ENCODE measurements around the gene SLC8A2. TPM values are rescaled to one million over a fixed set of nuclear protein-coding genes. Genes with fewer than 3 reads are reported as not detected.
"Not testable (repeated sequence)": the region's sequence is repeated elsewhere in the genome, so short reads cannot be mapped to it uniquely, and the experiment has no call there.

SLC8A2 gene
- total and polyA plus RNA-seq, 3 experiments from 2014 or later = not detected

GRCh38 chr19:47416643-47416985, 55.1 kb downstream of the SLC8A2 start:
- H3K4me1 Mint-ChIP-seq = peaks cover 16 to 34% (median 26%) of the 10 kb centered on the region in 3 donors
- Histone ChIP-seq H3K27ac (ENCODE audit: low read depth, low read length) (no peak overlapping the region), H3K9me3 (ENCODE audit: low read length) (no peaks in the 10 kb centered on the region), H3K4me1 (ENCODE audit: insufficient read depth, low read length) (peaks cover 28% of the 10 kb centered on the region), H3K36me3 (ENCODE audit: insufficient read depth, low read length) (no peaks in the 10 kb centered on the region), H3K4me3 (ENCODE audit: low read length) (no peak overlapping the region), H3K27me3 (ENCODE audit: insufficient read depth, low read length, poor library complexity, severe bottlenecking) (peaks cover 50% of the 10 kb centered on the region)
- H3K27me3 Mint-ChIP-seq = peaks cover 36 to 66% of the 10 kb centered on the region in 2 donors
- H3K9me3 Mint-ChIP-seq = peaks cover 0 to 2% (median 0%) of the 10 kb centered on the region in 5 donors
- POLR2A ChIA-PET = no interaction called here
- no peak for DNase-seq
- H3K4me3 Mint-ChIP-seq = peak overlapping the region in 2 of 7 donors; percentile 13 to 51
- peak overlapping the region in 1 of 8 donors; percentile 64 for H3K27ac Mint-ChIP-seq
- CTCF ChIA-PET = interaction anchor here (1.7 kb wide), 1 partner anchor 25 kb away, joined by 3 read pairs; no protein-coding TSS in a partner anchor
- peaks cover 0 to 2% (median 0%) of the 10 kb centered on the region in 3 donors for H3K36me3 Mint-ChIP-seq

- peaks cover 0 to 2% (median 0%) of the 10 kb centered on the region in 3 donors for H3K36me3 Mint-ChIP-seq
- peaks cover 28% of the 10 kb centered on the region for H3K4me1 ChIP-seq (ENCODE audit: insufficient read depth, low read length)
- H3K27ac ChIP-seq (ENCODE audit: low read depth, low read length) = no peak overlapping the region
- no peaks in the 10 kb centered on the region for H3K36me3 ChIP-seq (ENCODE audit: insufficient read depth, low read length)
- H3K9me3 ChIP-seq (ENCODE audit: low read length) = no peaks in the 10 kb centered on the region
- peaks cover 13 to 33% (median 22%) of the 10 kb centered on the region in 3 donors for H3K4me1 Mint-ChIP-seq
- CTCF ChIA-PET = interaction anchor here (1.7 kb wide), 1 partner anchor 24 kb away, joined by 3 read pairs; no protein-coding TSS in a partner anchor
- H3K27me3 ChIP-seq (ENCODE audit: insufficient read depth, low read length, poor library complexity, severe bottlenecking) = peaks cover 45% of the 10 kb centered on the region
- no peak for DNase-seq
- no peak overlapping the region for H3K4me3 ChIP-seq (ENCODE audit: low read length)
- peaks cover 0 to 2% (median 0%) of the 10 kb centered on the region in 5 donors for H3K9me3 Mint-ChIP-seq
- POLR2A ChIA-PET = no interaction called here
- H3K27ac Mint-ChIP-seq = no peak overlapping the region
- H3K27me3 Mint-ChIP-seq = peaks cover 32 to 61% of the 10 kb centered on the region in 2 donors
- no peak overlapping the region for H3K4me3 Mint-ChIP-seq
Measured at GRCh38 chr19:47415953-47416642, 55.6 kb downstream of the SLC8A2 start.

- Histone ChIP-seq H3K4me1 (ENCODE audit: insufficient read depth, low read length) (peaks cover 19% of the 10 kb centered on the region), H3K9me3 (ENCODE audit: low read length) (no peaks in the 10 kb centered on the region), H3K4me3 (ENCODE audit: low read length) (no peak overlapping the region), H3K36me3 (ENCODE audit: insufficient read depth, low read length) (no peaks in the 10 kb centered on the region), H3K27me3 (ENCODE audit: insufficient read depth, low read length, poor library complexity, severe bottlenecking) (peaks cover 29% of the 10 kb centered on the region), H3K27ac (ENCODE audit: low read depth, low read length) (no peak overlapping the region)
- no peak for DNase-seq
- Mint-ChIP-seq H3K36me3 (peaks cover 0 to 2% (median 0%) of the 10 kb centered on the region in 3 donors), H3K27ac (no peak overlapping the region), H3K4me3 (no peak overlapping the region), H3K27me3 (peaks cover 26 to 48% of the 10 kb centered on the region in 2 donors), H3K9me3 (no peaks in the 10 kb centered on the region), H3K4me1 (peaks cover 11 to 18% (median 14%) of the 10 kb centered on the region in 3 donors)
- ChIA-PET POLR2A (no interaction called here), CTCF (no interaction called here)
Measured at GRCh38 chr19:47414469-47414868, 57.2 kb downstream of the SLC8A2 start.

GRCh38 chr19:47413941-47414340, 57.8 kb downstream of the SLC8A2 start:
- Mint-ChIP-seq H3K27me3 (peaks cover 28 to 53% of the 10 kb centered on the region in 2 donors), H3K4me3 (no peak overlapping the region), H3K9me3 (no peaks in the 10 kb centered on the region), H3K27ac (no peak overlapping the region), H3K4me1 (peaks cover 11 to 18% (median 14%) of the 10 kb centered on the region in 3 donors), H3K36me3 (peaks cover 0 to 2% (median 0%) of the 10 kb centered on the region in 3 donors)
- ChIA-PET POLR2A (no interaction called here), CTCF (no interaction called here)
- H3K9me3 ChIP-seq (ENCODE audit: low read length) = no peaks in the 10 kb centered on the region
- peaks cover 17% of the 10 kb centered on the region for H3K4me1 ChIP-seq (ENCODE audit: insufficient read depth, low read length)
- H3K27me3 ChIP-seq (ENCODE audit: insufficient read depth, low read length, poor library complexity, severe bottlenecking) = peaks cover 27% of the 10 kb centered on the region
- no peak for DNase-seq
- H3K27ac ChIP-seq (ENCODE audit: low read depth, low read length) = no peak overlapping the region
- H3K4me3 ChIP-seq (ENCODE audit: low read length) = no peak overlapping the region
- H3K36me3 ChIP-seq (ENCODE audit: insufficient read depth, low read length) = no peaks in the 10 kb centered on the region

GRCh38 chr19:47411696-47412095, 60.0 kb downstream of the SLC8A2 start:
- H3K9me3 Mint-ChIP-seq; H3K4me1 Mint-ChIP-seq; H3K27ac ChIP-seq (ENCODE audit: low read depth, low read length); H3K27ac Mint-ChIP-seq; CTCF ChIA-PET; H3K4me3 Mint-ChIP-seq; H3K9me3 ChIP-seq (ENCODE audit: low read length); H3K36me3 ChIP-seq (ENCODE audit: insufficient read depth, low read length); H3K4me1 ChIP-seq (ENCODE audit: insufficient read depth, low read length); H3K4me3 ChIP-seq (ENCODE audit: low read length); DNase-seq; H3K36me3 Mint-ChIP-seq: not testable (repeated sequence)
- POLR2A ChIA-PET = interaction anchor here (0.5 kb wide), 1 partner anchor 219 kb away, joined by 3 read pairs; no protein-coding TSS in a partner anchor
- peaks cover 17% of the 10 kb centered on the region for H3K27me3 ChIP-seq (ENCODE audit: insufficient read depth, low read length, poor library complexity, severe bottlenecking)
- peaks cover 23 to 48% of the 10 kb centered on the region in 2 donors for H3K27me3 Mint-ChIP-seq

GRCh38 chr19:47411101-47411500, 60.6 kb downstream of the SLC8A2 start:
- Mint-ChIP-seq H3K27me3 (peaks cover 29 to 48% of the 10 kb centered on the region in 2 donors), H3K4me1 (peaks cover 0 to 5% (median 0%) of the 10 kb centered on the region in 3 donors), H3K4me3 (no peak overlapping the region), H3K9me3 (no peaks in the 10 kb centered on the region), H3K36me3 (peaks cover 0 to 2% (median 0%) of the 10 kb centered on the region in 3 donors), H3K27ac (no peak overlapping the region)
- peaks cover 15% of the 10 kb centered on the region for H3K27me3 ChIP-seq (ENCODE audit: insufficient read depth, low read length, poor library complexity, severe bottlenecking)
- no peak overlapping the region for H3K4me3 ChIP-seq (ENCODE audit: low read length)
- no peak for DNase-seq
- H3K27ac ChIP-seq (ENCODE audit: low read depth, low read length) = no peak overlapping the region
- ChIA-PET CTCF (no interaction called here), POLR2A (interaction anchor here (0.5 kb wide), 1 partner anchor 218 kb away, joined by 3 read pairs; no protein-coding TSS in a partner anchor)
- H3K9me3 ChIP-seq (ENCODE audit: low read length) = no peaks in the 10 kb centered on the region
- no peaks in the 10 kb centered on the region for H3K36me3 ChIP-seq (ENCODE audit: insufficient read depth, low read length)
- no peaks in the 10 kb centered on the region for H3K4me1 ChIP-seq (ENCODE audit: insufficient read depth, low read length)

GRCh38 chr19:47408156-47408938, 63.3 kb downstream of the SLC8A2 start:
- no peaks in the 10 kb centered on the region for H3K36me3 ChIP-seq (ENCODE audit: insufficient read depth, low read length)
- Mint-ChIP-seq H3K4me1 (peaks cover 0 to 5% (median 0%) of the 10 kb centered on the region in 3 donors), H3K4me3 (no peak overlapping the region), H3K36me3 (peaks cover 0 to 1% (median 0%) of the 10 kb centered on the region in 3 donors), H3K27ac (peak overlapping the region in 1 of 8 donors; percentile 51), H3K27me3 (peaks cover 43 to 56% of the 10 kb centered on the region in 2 donors), H3K9me3 (peaks cover 0 to 3% (median 0%) of the 10 kb centered on the region in 5 donors)
- H3K9me3 ChIP-seq (ENCODE audit: low read length) = no peaks in the 10 kb centered on the region
- ChIA-PET POLR2A (no interaction called here), CTCF (no interaction called here)
- no peak overlapping the region for H3K4me3 ChIP-seq (ENCODE audit: low read length)
- no peak overlapping the region for H3K27ac ChIP-seq (ENCODE audit: low read depth, low read length)
- H3K27me3 ChIP-seq (ENCODE audit: insufficient read depth, low read length, poor library complexity, severe bottlenecking) = peaks cover 24% of the 10 kb centered on the region
- no peaks in the 10 kb centered on the region for H3K4me1 ChIP-seq (ENCODE audit: insufficient read depth, low read length)
- no peak for DNase-seq

GRCh38 chr19:47407417-47407774, 64.3 kb downstream of the SLC8A2 start:
- no peak overlapping the region for H3K4me3 ChIP-seq (ENCODE audit: low read length)
- H3K27me3 Mint-ChIP-seq = peaks cover 43 to 60% of the 10 kb centered on the region in 2 donors
- no peak for DNase-seq
- CTCF ChIA-PET = no interaction called here
- no peaks in the 10 kb centered on the region for H3K4me1 ChIP-seq (ENCODE audit: insufficient read depth, low read length)
- POLR2A ChIA-PET = no interaction called here
- peaks cover 0 to 3% (median 0%) of the 10 kb centered on the region in 5 donors for H3K9me3 Mint-ChIP-seq
- no peaks in the 10 kb centered on the region for H3K36me3 Mint-ChIP-seq
- H3K27ac Mint-ChIP-seq = no peak overlapping the region
- H3K4me3 Mint-ChIP-seq = no peak overlapping the region
- H3K27ac ChIP-seq (ENCODE audit: low read depth, low read length) = no peak overlapping the region
- H3K36me3 ChIP-seq (ENCODE audit: insufficient read depth, low read length) = no peaks in the 10 kb centered on the region
- peaks cover 0 to 5% (median 0%) of the 10 kb centered on the region in 3 donors for H3K4me1 Mint-ChIP-seq
- H3K9me3 ChIP-seq (ENCODE audit: low read length) = no peaks in the 10 kb centered on the region
- H3K27me3 ChIP-seq (ENCODE audit: insufficient read depth, low read length, poor library complexity, severe bottlenecking) = peaks cover 24% of the 10 kb centered on the region
